ENCODE results near the gene SAP30L. TPM values are rescaled to one million over a fixed set of nuclear protein-coding genes. Genes with fewer than 3 reads are reported as not detected.

SAP30L gene
- total RNA-seq, 2 experiments from 2014 or later = 40.0 to 40.4 TPM

GRCh38 chr5:154422298-154422697 is 23.5 kb upstream of the SAP30L start:
- Mint-ChIP-seq H3K4me1 (ENCODE audit: low read depth) (no peaks in the 10 kb centered on the region), H3K27me3 (ENCODE audit: low read depth) (no peaks in the 10 kb centered on the region), H3K27ac (no peak overlapping the region), H3K4me3 (no peak overlapping the region), H3K36me3 (ENCODE audit: low read depth) (peaks cover 21% of the 10 kb centered on the region), H3K9me3 (ENCODE audit: insufficient read depth) (peaks cover 5% of the 10 kb centered on the region)
- POLR2A ChIA-PET = interaction anchor here (0.6 to 1.4 kb wide), 2 partner anchors 15 to 724 kb away, joined by 3 to 4 read pairs; no protein-coding TSS in a partner anchor
- CTCF ChIA-PET = interaction anchor here (0.7 to 1.6 kb wide), 9 partner anchors 9 to 598 kb away, joined by 3 to 7 read pairs (median 4); no protein-coding TSS in a partner anchor
- DNase-seq (no peak), ATAC-seq (no peak)

GRCh38 chr5:154428208-154428607 is 17.6 kb upstream of the SAP30L start:
- ATAC-seq (no peak), DNase-seq (no peak)
- Mint-ChIP-seq H3K36me3 (ENCODE audit: low read depth) (peaks cover 19% of the 10 kb centered on the region), H3K27me3 (ENCODE audit: low read depth) (no peaks in the 10 kb centered on the region), H3K27ac (no peak overlapping the region), H3K4me1 (ENCODE audit: low read depth) (peaks cover 3% of the 10 kb centered on the region), H3K4me3 (no peak overlapping the region), H3K9me3 (ENCODE audit: insufficient read depth) (peaks cover 2% of the 10 kb centered on the region)
- ChIA-PET CTCF (no interaction called here), POLR2A (no interaction called here)

GRCh38 chr5:154429341-154429740 is 16.5 kb upstream of the SAP30L start:
- H3K27ac Mint-ChIP-seq = no peak overlapping the region
- ChIA-PET POLR2A (no interaction called here), CTCF (no interaction called here)
- no peaks in the 10 kb centered on the region for H3K9me3 Mint-ChIP-seq (ENCODE audit: insufficient read depth)
- no peaks in the 10 kb centered on the region for H3K27me3 Mint-ChIP-seq (ENCODE audit: low read depth)
- H3K36me3 Mint-ChIP-seq (ENCODE audit: low read depth) = peaks cover 21% of the 10 kb centered on the region
- H3K4me1 Mint-ChIP-seq (ENCODE audit: low read depth) = peaks cover 3% of the 10 kb centered on the region
- H3K4me3 Mint-ChIP-seq = no peak overlapping the region
- DNase-seq (no peak), ATAC-seq (no peak)

GRCh38 chr5:154430466-154430865 is 15.3 kb upstream of the SAP30L start:
- H3K27me3 Mint-ChIP-seq (ENCODE audit: low read depth) = no peaks in the 10 kb centered on the region
- POLR2A ChIA-PET = no interaction called here
- ATAC-seq = no peak
- no peak for DNase-seq
- no peak overlapping the region for H3K27ac Mint-ChIP-seq
- H3K4me3 Mint-ChIP-seq = no peak overlapping the region
- peaks cover 26% of the 10 kb centered on the region for H3K36me3 Mint-ChIP-seq (ENCODE audit: low read depth)
- CTCF ChIA-PET = interaction anchor here (1.6 kb wide), 1 partner anchor 9 kb away, joined by 7 read pairs; no protein-coding TSS in a partner anchor
- H3K4me1 Mint-ChIP-seq (ENCODE audit: low read depth) = peaks cover 3% of the 10 kb centered on the region
- H3K9me3 Mint-ChIP-seq (ENCODE audit: insufficient read depth) = no peaks in the 10 kb centered on the region

DNA sequence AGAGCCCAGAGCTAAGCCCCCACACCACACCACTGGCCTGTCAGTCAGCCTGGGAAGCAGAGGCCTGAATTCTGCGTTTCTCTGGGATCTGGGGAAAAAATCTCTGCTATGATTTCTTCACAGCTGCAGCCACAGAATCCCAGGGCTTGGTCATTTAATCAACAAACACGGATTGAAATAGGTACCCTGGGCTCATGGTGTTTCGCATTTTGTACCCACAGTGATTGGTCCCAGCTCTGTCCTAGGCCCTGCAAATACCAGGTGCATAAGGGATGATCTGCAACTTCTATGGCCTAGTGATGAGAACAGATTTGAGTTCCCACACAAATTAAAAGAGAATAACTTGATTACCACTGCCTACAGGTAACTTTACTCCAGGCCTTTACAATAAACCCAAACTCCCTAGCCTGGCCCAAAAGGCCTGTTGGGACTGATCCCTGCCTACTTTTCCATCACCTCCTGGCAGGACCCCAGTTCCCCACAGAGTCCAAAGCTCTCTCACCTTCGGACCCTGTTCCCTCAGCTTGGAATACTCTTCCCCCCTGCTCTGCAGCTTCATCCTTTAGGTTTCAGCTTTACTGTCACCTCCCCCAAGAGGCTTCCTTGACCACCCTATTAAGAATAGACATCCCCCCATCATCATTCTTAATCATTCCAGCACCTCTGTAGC is 14.7 kb upstream of the SAP30L start:
- ChIA-PET CTCF (interaction anchor here (0.5 to 1.6 kb wide), 2 partner anchors 9 to 881 kb away, joined by 3 to 7 read pairs; no protein-coding TSS in a partner anchor), POLR2A (no interaction called here)
- no peak overlapping the region for H3K27ac Mint-ChIP-seq
- no peak for ATAC-seq
- peaks cover 31% of the 10 kb centered on the region for H3K36me3 Mint-ChIP-seq (ENCODE audit: low read depth)
- H3K4me3 Mint-ChIP-seq = no peak overlapping the region
- DNase-seq = no peak
- peaks cover 3% of the 10 kb centered on the region for H3K4me1 Mint-ChIP-seq (ENCODE audit: low read depth)
- no peaks in the 10 kb centered on the region for H3K9me3 Mint-ChIP-seq (ENCODE audit: insufficient read depth)
- no peaks in the 10 kb centered on the region for H3K27me3 Mint-ChIP-seq (ENCODE audit: low read depth)

GRCh38 chr5:154435226-154435625 is 10.6 kb upstream of the SAP30L start:
- Mint-ChIP-seq H3K27me3 (ENCODE audit: low read depth) (no peaks in the 10 kb centered on the region), H3K27ac (no peak overlapping the region), H3K4me3 (no peak overlapping the region), H3K4me1 (ENCODE audit: low read depth) (no peaks in the 10 kb centered on the region), H3K36me3 (ENCODE audit: low read depth) (peaks cover 53% of the 10 kb centered on the region), H3K9me3 (ENCODE audit: insufficient read depth) (no peaks in the 10 kb centered on the region)
- POLR2A ChIA-PET = no interaction called here
- CTCF ChIA-PET = no interaction called here
- no peak for DNase-seq
- no peak for ATAC-seq

GRCh38 chr5:154437281-154437965 is 8.4 kb upstream of the SAP30L start:
- ATAC-seq = no peak
- POLR2A ChIA-PET = interaction anchor here (1.3 kb wide), 1 partner anchor 15 kb away, joined by 4 read pairs; no protein-coding TSS in a partner anchor
- no peaks in the 10 kb centered on the region for H3K9me3 Mint-ChIP-seq (ENCODE audit: insufficient read depth)
- no peak overlapping the region for H3K4me3 Mint-ChIP-seq
- CTCF ChIA-PET = interaction anchor here (0.7 kb wide), 1 partner anchor 28 kb away, joined by 3 read pairs; no protein-coding TSS in a partner anchor
- peaks cover 69% of the 10 kb centered on the region for H3K36me3 Mint-ChIP-seq (ENCODE audit: low read depth)
- no peaks in the 10 kb centered on the region for H3K27me3 Mint-ChIP-seq (ENCODE audit: low read depth)
- no peak for DNase-seq
- peaks cover 3% of the 10 kb centered on the region for H3K4me1 Mint-ChIP-seq (ENCODE audit: low read depth)
- no peak overlapping the region for H3K27ac Mint-ChIP-seq

DNA sequence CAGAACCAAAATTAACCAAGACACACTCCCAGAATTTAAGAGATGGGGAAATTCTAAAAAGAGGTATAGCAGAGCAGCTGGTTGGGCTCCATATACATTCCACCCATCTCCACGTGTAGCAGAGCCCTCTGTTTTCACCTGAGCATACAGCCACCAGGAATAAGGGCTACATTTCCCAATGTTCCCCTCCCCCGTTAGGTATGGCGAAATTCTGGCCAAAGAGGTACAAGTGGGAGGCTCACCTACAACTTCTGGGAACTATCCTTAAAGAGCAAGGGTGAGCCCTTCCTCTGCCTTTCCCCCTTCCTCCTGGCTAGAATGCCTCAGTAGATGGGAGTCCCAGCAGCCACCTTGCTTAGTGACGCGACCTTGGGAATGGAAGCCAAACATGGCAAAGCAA is 5.3 kb upstream of the SAP30L start:
- CTCF ChIA-PET = interaction anchor here (0.9 to 1.2 kb wide), 2 partner anchors 36 to 210 kb away, joined by 3 to 4 read pairs; no protein-coding TSS in a partner anchor
- H3K27ac Mint-ChIP-seq = no peak overlapping the region

DNA sequence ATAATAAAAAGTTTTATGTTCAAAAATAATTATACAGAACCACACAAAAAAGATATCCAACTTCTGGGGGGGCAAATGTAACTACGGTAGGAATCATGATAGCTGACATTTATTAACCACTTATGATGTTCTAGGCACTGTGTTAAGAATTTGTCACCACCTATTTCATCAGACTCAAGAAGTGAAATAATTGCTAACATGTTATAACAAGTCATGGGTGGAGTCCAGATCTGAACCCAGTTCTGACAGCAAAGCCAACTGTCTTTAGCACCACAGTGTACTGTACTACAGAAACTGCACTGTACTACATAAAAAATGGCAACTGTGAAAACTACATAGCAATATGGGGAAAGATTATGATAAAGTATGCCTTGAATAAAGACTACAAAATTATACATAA is 3.0 kb upstream of the SAP30L start:
- no peak for ATAC-seq
- POLR2A ChIA-PET = no interaction called here
- no peaks in the 10 kb centered on the region for H3K9me3 Mint-ChIP-seq (ENCODE audit: insufficient read depth)

More for the DNA sequence above, 5.3 kb upstream of the SAP30L start:
- POLR2A ChIA-PET = no interaction called here
- DNase-seq (no peak), ATAC-seq (no peak)
- Mint-ChIP-seq H3K4me1 (ENCODE audit: low read depth) (peaks cover 11% of the 10 kb centered on the region), H3K36me3 (ENCODE audit: low read depth) (peaks cover 64% of the 10 kb centered on the region), H3K4me3 (no peak overlapping the region), H3K9me3 (ENCODE audit: insufficient read depth) (no peaks in the 10 kb centered on the region), H3K27me3 (ENCODE audit: low read depth) (no peaks in the 10 kb centered on the region)

GRCh38 chr5:154444556-154445421 is 1.0 kb upstream of the SAP30L start:
- peak overlapping the region; percentile 98 for H3K4me3 Mint-ChIP-seq

More for the DNA sequence above, 3.0 kb upstream of the SAP30L start:
- no peak overlapping the region for H3K27ac Mint-ChIP-seq
- H3K27me3 Mint-ChIP-seq (ENCODE audit: low read depth) = no peaks in the 10 kb centered on the region
- H3K36me3 Mint-ChIP-seq (ENCODE audit: low read depth) = peaks cover 51% of the 10 kb centered on the region
- H3K4me1 Mint-ChIP-seq (ENCODE audit: low read depth) = peaks cover 20% of the 10 kb centered on the region
- DNase-seq = no peak
- H3K4me3 Mint-ChIP-seq = no peak overlapping the region
- CTCF ChIA-PET = no interaction called here

GRCh38 chr5:154446195-154447088 is 645 bp downstream of the SAP30L start:
- Mint-ChIP-seq H3K4me1 (ENCODE audit: low read depth) (peaks cover 44% of the 10 kb centered on the region), H3K9me3 (ENCODE audit: insufficient read depth) (no peaks in the 10 kb centered on the region), H3K27me3 (ENCODE audit: low read depth) (no peaks in the 10 kb centered on the region), H3K36me3 (ENCODE audit: low read depth) (peaks cover 42% of the 10 kb centered on the region), H3K27ac (peak overlapping the region; percentile 71), H3K4me3 (peak overlapping the region; percentile 87)
- ChIA-PET POLR2A (no interaction called here), CTCF (no interaction called here)
- ATAC-seq = peak; percentile 18
- peak; percentile 40 for DNase-seq

More at GRCh38 chr5:154444556-154445421, 1.0 kb upstream of the SAP30L start:
- peaks cover 40% of the 10 kb centered on the region for H3K36me3 Mint-ChIP-seq (ENCODE audit: low read depth)
- CTCF ChIA-PET = interaction anchor here (1.3 kb wide), 1 partner anchor 40 kb away, joined by 3 read pairs; no protein-coding TSS in a partner anchor
- POLR2A ChIA-PET = interaction anchor here (1.1 kb wide), 1 partner anchor 252 kb away, joined by 3 read pairs; no protein-coding TSS in a partner anchor
- ATAC-seq (peak; percentile 5), DNase-seq (peak; percentile 36)
- H3K4me1 Mint-ChIP-seq (ENCODE audit: low read depth) = peaks cover 37% of the 10 kb centered on the region
- no peaks in the 10 kb centered on the region for H3K27me3 Mint-ChIP-seq (ENCODE audit: low read depth)
- H3K9me3 Mint-ChIP-seq (ENCODE audit: insufficient read depth) = no peaks in the 10 kb centered on the region
- H3K27ac Mint-ChIP-seq = peak overlapping the region; percentile 93

All from activated CD8-positive, alpha-beta T cell treated with anti-CD3 and anti-CD28 coated beads, Interleukin-2, amount 10 ng/mL, durations not matched to agents 7 days and 5 days (primary cell).